Activated CD4-positive, alpha-beta T cell treated with anti-CD3 and anti-CD28 coated beads, Interleukin-2, amount 10 ng/mL, durations not matched to agents 7 days and 5 days (primary cell): ENCODE data around the gene AK4. TPM values are rescaled to one million over a fixed set of nuclear protein-coding genes. Genes with fewer than 3 reads are reported as not detected.

Experiments used
- CTCF ChIA-PET: fragments of 350-600 bp; sonication (Branson Sonifier 250); formaldehyde crosslinking; loops from one replicate; lab custom pipeline; 2021; ENCODE audit warnings: antibody characterized with exemption; lab: Charles Lee
- POLR2A ChIA-PET: fragments of 350-600 bp; sonication (Branson Sonifier 250); formaldehyde crosslinking; loops from one replicate; lab custom pipeline; 2021; ENCODE audit warnings: antibody characterized with exemption; lab: Charles Lee
- DNase-seq: peaks from one replicate; pipeline ENCODE4 v3.0.0-alpha.2; 2020
- H3K27ac Mint-ChIP-seq: one replicate; pipeline ENCODE4 v1.8.0; 2021; ENCODE audit warnings: mild to moderate bottlenecking, moderate library complexity, mixed read lengths
- H3K27me3 Mint-ChIP-seq: one replicate; pipeline ENCODE4 v1.8.0; 2021; ENCODE audit warnings: mixed read lengths
- H3K36me3 Mint-ChIP-seq: one replicate; pipeline ENCODE4 v1.8.0; 2021; ENCODE audit warnings: low read depth, mixed read lengths
- H3K4me1 Mint-ChIP-seq: one replicate; pipeline ENCODE4 v1.8.0; 2021; ENCODE audit warnings: mixed read lengths
- H3K4me3 Mint-ChIP-seq: one replicate; pipeline ENCODE4 v1.8.0; 2021; ENCODE audit warnings: mild to moderate bottlenecking, moderate library complexity, mixed read lengths
- H3K9me3 Mint-ChIP-seq: one replicate; pipeline ENCODE4 v1.8.0; 2021; ENCODE audit warnings: mixed read lengths
- total RNA-seq, 2 experiments: library from RNA; stranded (reverse); gene quantifications; one replicate each; pipeline ENCODE4 v1.2.3, GENCODE V29; 2021

The AK4 gene
- total RNA-seq, 2 experiments from 2014 or later, result 37.3 to 42.6 TPM

- Mint-ChIP-seq H3K36me3 (peaks cover 3% of the 10 kb centered on the region), H3K9me3 (no peaks in the 10 kb centered on the region), H3K27me3 (no peaks in the 10 kb centered on the region), H3K4me3 (no peak overlapping the region), H3K27ac (no peak overlapping the region), H3K4me1 (peaks cover 34% of the 10 kb centered on the region)
- ChIA-PET CTCF (no interaction called here), POLR2A (no interaction called here)
- no peak for DNase-seq
Measured at GRCh38 chr1:65211331-65211730, 63.3 kb downstream of the AK4 start.

GRCh38 chr1:65213271-65214023 lies 65.4 kb downstream of the AK4 start:
- Mint-ChIP-seq H3K9me3 (no peaks in the 10 kb centered on the region), H3K36me3 (peaks cover 3% of the 10 kb centered on the region), H3K27ac (no peak overlapping the region), H3K4me1 (peaks cover 19% of the 10 kb centered on the region), H3K27me3 (no peaks in the 10 kb centered on the region), H3K4me3 (no peak overlapping the region)
- POLR2A ChIA-PET, result no interaction called here
- DNase-seq, result no peak
- CTCF ChIA-PET, result interaction anchor here (0.6 to 1.4 kb wide), 5 partner anchors 9 to 475 kb away, joined by 3 to 6 read pairs (median 4); no protein-coding TSS in a partner anchor

- H3K27me3 Mint-ChIP-seq, result no peaks in the 10 kb centered on the region
- peaks cover 16% of the 10 kb centered on the region for H3K4me1 Mint-ChIP-seq
- no peak overlapping the region for H3K27ac Mint-ChIP-seq
- ChIA-PET POLR2A (no interaction called here), CTCF (no interaction called here)
- no peaks in the 10 kb centered on the region for H3K9me3 Mint-ChIP-seq
- no peak for DNase-seq
- no peak overlapping the region for H3K4me3 Mint-ChIP-seq
- peaks cover 3% of the 10 kb centered on the region for H3K36me3 Mint-ChIP-seq
Measured at GRCh38 chr1:65214340-65215027, 66.5 kb downstream of the AK4 start.

GRCh38 chr1:65216989-65217388 lies 69.0 kb downstream of the AK4 start:
- no peak overlapping the region for H3K27ac Mint-ChIP-seq
- POLR2A ChIA-PET, result no interaction called here
- no peak overlapping the region for H3K4me3 Mint-ChIP-seq
- peaks cover 14% of the 10 kb centered on the region for H3K4me1 Mint-ChIP-seq
- DNase-seq, result no peak
- CTCF ChIA-PET, result interaction anchor here (0.6 kb wide), 1 partner anchor 12 kb away, joined by 3 read pairs; no protein-coding TSS in a partner anchor
- no peaks in the 10 kb centered on the region for H3K27me3 Mint-ChIP-seq
- no peaks in the 10 kb centered on the region for H3K9me3 Mint-ChIP-seq
- H3K36me3 Mint-ChIP-seq, result peaks cover 7% of the 10 kb centered on the region

- Mint-ChIP-seq H3K9me3 (no peaks in the 10 kb centered on the region), H3K4me3 (no peak overlapping the region)
- CTCF ChIA-PET, result interaction anchor here (2.5 kb wide), 1 partner anchor 14 kb away, joined by 9 read pairs; no protein-coding TSS in a partner anchor
Measured at GRCh38 chr1:65221638-65222339, 73.8 kb downstream of the AK4 start.

GRCh38 chr1:65222340-65222940 lies 74.4 kb downstream of the AK4 start:
- Mint-ChIP-seq H3K9me3 (no peaks in the 10 kb centered on the region), H3K27ac (no peak overlapping the region), H3K27me3 (no peaks in the 10 kb centered on the region), H3K36me3 (peaks cover 16% of the 10 kb centered on the region), H3K4me3 (no peak overlapping the region), H3K4me1 (no peaks in the 10 kb centered on the region)
- ChIA-PET CTCF (interaction anchor here (2.5 kb wide), 1 partner anchor 13 kb away, joined by 9 read pairs; no protein-coding TSS in a partner anchor), POLR2A (no interaction called here)
- no peak for DNase-seq

More at GRCh38 chr1:65221638-65222339, 73.8 kb downstream of the AK4 start:
- POLR2A ChIA-PET, result no interaction called here
- Mint-ChIP-seq H3K27ac (no peak overlapping the region), H3K27me3 (no peaks in the 10 kb centered on the region), H3K36me3 (peaks cover 16% of the 10 kb centered on the region), H3K4me1 (no peaks in the 10 kb centered on the region)
- no peak for DNase-seq

GRCh38 chr1:65224681-65225091 lies 76.7 kb downstream of the AK4 start:
- no peak for DNase-seq
- peaks cover 2% of the 10 kb centered on the region for H3K4me1 Mint-ChIP-seq
- H3K36me3 Mint-ChIP-seq, result peaks cover 16% of the 10 kb centered on the region
- H3K9me3 Mint-ChIP-seq, result no peaks in the 10 kb centered on the region
- no peak overlapping the region for H3K27ac Mint-ChIP-seq
- CTCF ChIA-PET, result interaction anchor here (1.3 kb wide), 1 partner anchor 12 kb away, joined by 3 read pairs; no protein-coding TSS in a partner anchor
- POLR2A ChIA-PET, result no interaction called here
- no peak overlapping the region for H3K4me3 Mint-ChIP-seq
- H3K27me3 Mint-ChIP-seq, result no peaks in the 10 kb centered on the region

GRCh38 chr1:65225179-65225578 lies 77.2 kb downstream of the AK4 start:
- ChIA-PET CTCF (interaction anchor here (1.3 kb wide), 1 partner anchor 11 kb away, joined by 3 read pairs; no protein-coding TSS in a partner anchor), POLR2A (no interaction called here)
- Mint-ChIP-seq H3K4me3 (no peak overlapping the region), H3K4me1 (peaks cover 6% of the 10 kb centered on the region), H3K9me3 (no peaks in the 10 kb centered on the region), H3K27ac (no peak overlapping the region), H3K27me3 (no peaks in the 10 kb centered on the region), H3K36me3 (peaks cover 11% of the 10 kb centered on the region)
- no peak for DNase-seq

- peaks cover 20% of the 10 kb centered on the region for H3K4me1 Mint-ChIP-seq
- no peak overlapping the region for H3K4me3 Mint-ChIP-seq
- no peaks in the 10 kb centered on the region for H3K27me3 Mint-ChIP-seq
- ChIA-PET POLR2A (interaction anchor here (0.6 kb wide), 1 partner anchor 275 kb away, joined by 6 read pairs; no protein-coding TSS in a partner anchor), CTCF (interaction anchor here (1.1 kb wide), 2 partner anchors 17 to 21 kb away, joined by 4 read pairs; no protein-coding TSS in a partner anchor)
- no peak overlapping the region for H3K27ac Mint-ChIP-seq
- H3K36me3 Mint-ChIP-seq, result peaks cover 8% of the 10 kb centered on the region
- no peak for DNase-seq
- H3K9me3 Mint-ChIP-seq, result no peaks in the 10 kb centered on the region
Measured at GRCh38 chr1:65229201-65229600, 81.2 kb downstream of the AK4 start.

- Mint-ChIP-seq H3K36me3 (peaks cover 2% of the 10 kb centered on the region), H3K4me1 (peaks cover 20% of the 10 kb centered on the region), H3K27me3 (no peaks in the 10 kb centered on the region), H3K9me3 (no peaks in the 10 kb centered on the region), H3K4me3 (no peak overlapping the region), H3K27ac (no peak overlapping the region)
- no peak for DNase-seq
- POLR2A ChIA-PET, result interaction anchor here (0.6 kb wide), 1 partner anchor 276 kb away, joined by 6 read pairs; no protein-coding TSS in a partner anchor
- CTCF ChIA-PET, result interaction anchor here (1.0 to 1.2 kb wide), 4 partner anchors 17 to 29 kb away, joined by 3 to 4 read pairs (median 4); no protein-coding TSS in a partner anchor
Measured at GRCh38 chr1:65229754-65230339, 81.8 kb downstream of the AK4 start.

- no peak overlapping the region for H3K27ac Mint-ChIP-seq
- no peaks in the 10 kb centered on the region for H3K9me3 Mint-ChIP-seq
- DNase-seq, result peak; percentile 20
- peaks cover 20% of the 10 kb centered on the region for H3K4me1 Mint-ChIP-seq
- H3K4me3 Mint-ChIP-seq, result no peak overlapping the region
- CTCF ChIA-PET, result interaction anchor here (0.6 to 1.4 kb wide), 6 partner anchors 11 to 457 kb away, joined by 3 to 5 read pairs (median 3); no protein-coding TSS in a partner anchor
- POLR2A ChIA-PET, result no interaction called here
- no peaks in the 10 kb centered on the region for H3K27me3 Mint-ChIP-seq
- H3K36me3 Mint-ChIP-seq, result no peaks in the 10 kb centered on the region
Measured at GRCh38 chr1:65230731-65231481, 82.9 kb downstream of the AK4 start.
